Stimulated activated CD8-positive, alpha-beta memory T cell treated with anti-CD3 and anti-CD28 coated beads, Interleukin-2, amount 100 ng/mL, for 48 hours (primary cell): ENCODE measurements around the gene PAK4.
"Not testable (repeated sequence)": the region's sequence is repeated elsewhere in the genome, so short reads cannot be mapped to it uniquely, and the experiment has no call there.

Source experiments
- DNase-seq, 2 donors: peaks; one replicate each; pipeline ENCODE4 v3.0.0-alpha.2; 2020; ENCODE audit warnings: low read depth in 2 of 2

The PAK4 gene

GRCh38 chr19:39100500-39101166 lies 25.0 kb upstream of the PAK4 start:
- DNase-seq, result no peak

DNA sequence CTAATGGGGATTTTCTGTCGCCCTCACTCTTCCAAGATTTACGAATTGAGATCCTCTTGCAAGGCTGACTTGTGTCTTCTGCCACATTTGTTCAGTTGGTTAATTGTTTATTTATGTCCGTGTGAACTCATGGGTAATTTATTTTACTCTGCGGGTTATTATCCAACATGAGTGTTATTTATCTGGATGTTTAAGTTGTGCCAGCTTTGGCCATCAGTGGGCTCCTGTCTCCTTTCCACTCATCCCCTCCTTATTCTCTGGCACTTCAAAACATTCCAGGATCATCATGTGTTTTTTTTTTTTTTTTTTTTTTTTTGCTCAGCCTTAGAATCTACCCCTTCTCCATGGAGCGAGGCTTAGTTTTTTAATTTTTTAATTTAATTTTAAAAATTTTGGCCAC lies 22.4 kb upstream of the PAK4 start:
- no peak for DNase-seq

- no peak for DNase-seq
Measured at GRCh38 chr19:39104186-39104596, 21.4 kb upstream of the PAK4 start.

DNA sequence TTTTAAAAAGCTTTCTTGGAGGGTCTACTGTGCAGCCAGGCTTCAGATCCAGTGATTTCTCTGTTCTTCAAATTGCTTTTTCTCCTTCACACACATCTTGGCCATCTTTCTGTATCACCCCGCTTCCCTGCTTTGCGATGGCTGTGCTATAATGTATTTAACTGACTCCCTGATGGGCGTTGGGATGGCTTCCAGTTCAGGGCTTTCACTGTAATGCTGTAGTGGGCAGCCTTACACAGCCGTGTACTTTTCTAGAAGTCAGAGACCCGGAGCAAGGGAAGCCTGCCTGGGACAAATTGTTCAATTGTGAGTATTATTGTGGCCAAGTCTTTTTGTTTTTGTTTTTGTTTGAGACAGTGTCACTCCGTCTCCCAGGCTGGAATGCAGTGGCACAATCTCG lies 19.4 kb upstream of the PAK4 start:
- no peak for DNase-seq

DNA sequence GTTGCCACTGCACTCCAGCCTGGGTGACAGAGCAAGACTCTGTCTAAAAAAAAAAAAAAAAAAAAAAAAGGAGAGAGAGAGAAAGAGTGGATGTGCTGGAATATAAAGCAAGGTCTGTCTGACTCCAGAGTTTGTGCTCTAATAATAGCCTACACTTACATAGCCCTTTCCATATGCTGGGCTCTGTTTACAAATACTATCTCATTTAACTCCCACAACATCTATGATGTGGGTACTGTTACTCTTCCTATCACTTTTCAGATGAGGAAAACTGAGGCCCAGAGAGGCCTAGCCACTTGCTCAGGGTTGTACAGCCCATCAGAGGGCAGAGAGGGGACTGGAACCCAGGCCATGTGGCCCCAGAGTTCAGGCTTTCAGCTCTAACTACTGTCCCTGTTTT lies 15.9 kb upstream of the PAK4 start:
- DNase-seq, result no peak

DNA sequence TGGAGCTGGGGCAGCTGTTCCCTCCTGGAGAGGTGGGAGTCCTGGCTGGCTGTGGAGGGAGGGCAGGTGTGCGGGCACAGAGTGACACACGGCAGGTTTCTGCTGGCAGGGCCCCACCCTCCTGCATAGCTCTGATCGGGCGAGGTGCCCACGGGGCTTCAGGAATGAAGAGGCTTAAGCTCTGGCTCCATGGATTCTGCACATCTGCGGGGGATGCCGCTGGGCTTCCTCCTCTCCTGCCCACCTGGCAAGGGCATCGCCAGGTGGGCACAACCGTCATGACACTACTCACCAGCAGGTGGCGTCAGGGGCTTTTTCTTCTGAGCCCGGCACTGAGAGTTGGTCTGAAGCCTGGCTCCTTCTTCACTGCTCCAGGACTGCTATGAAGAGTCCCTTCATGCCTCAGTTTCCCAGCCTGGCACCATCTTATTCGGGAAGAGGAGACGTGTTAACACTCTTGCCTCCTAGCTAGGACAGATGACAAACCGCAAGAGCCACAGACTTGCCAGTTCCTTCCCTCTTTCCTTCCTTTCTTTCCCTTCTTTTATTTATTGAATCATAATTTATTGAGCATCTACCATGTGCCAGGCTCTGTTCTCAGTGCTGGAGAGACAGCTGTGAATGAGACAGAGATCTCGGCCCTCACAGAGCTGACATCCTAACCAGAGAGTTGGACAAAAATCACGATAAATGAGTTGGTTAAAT lies 15.2 kb upstream of the PAK4 start:
- DNase-seq, result peak; percentile 34 to 67

GRCh38 chr19:39111593-39112199 lies 13.9 kb upstream of the PAK4 start:
- no peak for DNase-seq

- no peak for DNase-seq
Measured at GRCh38 chr19:39112338-39112890, 13.2 kb upstream of the PAK4 start.

GRCh38 chr19:39113199-39113598 lies 12.4 kb upstream of the PAK4 start:
- DNase-seq, result no peak

GRCh38 chr19:39115105-39115847 lies 10.3 kb upstream of the PAK4 start:
- no peak for DNase-seq

DNA sequence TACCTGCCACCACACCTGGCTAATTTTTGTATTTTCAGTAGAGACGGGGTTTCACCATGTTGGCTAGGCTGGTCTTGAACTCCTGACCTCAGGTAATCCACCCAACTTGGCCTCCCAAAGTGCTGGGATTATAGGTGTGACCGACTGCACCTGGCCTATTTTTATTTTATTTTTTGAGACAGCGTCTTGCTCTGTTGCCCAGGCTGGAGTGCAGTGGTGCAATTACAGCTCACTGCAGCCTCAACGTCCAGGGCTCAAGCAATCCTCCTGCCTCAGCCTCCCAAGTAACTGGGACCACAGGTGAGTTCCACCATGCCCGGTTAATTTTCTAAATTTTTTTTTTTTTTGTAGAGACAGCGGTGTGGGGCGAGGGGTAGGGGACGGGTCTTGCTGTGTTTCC lies 8.6 kb upstream of the PAK4 start:
- DNase-seq, result not testable (repeated sequence)

GRCh38 chr19:39119830-39120229 lies 5.8 kb upstream of the PAK4 start:
- DNase-seq, result no peak

DNA sequence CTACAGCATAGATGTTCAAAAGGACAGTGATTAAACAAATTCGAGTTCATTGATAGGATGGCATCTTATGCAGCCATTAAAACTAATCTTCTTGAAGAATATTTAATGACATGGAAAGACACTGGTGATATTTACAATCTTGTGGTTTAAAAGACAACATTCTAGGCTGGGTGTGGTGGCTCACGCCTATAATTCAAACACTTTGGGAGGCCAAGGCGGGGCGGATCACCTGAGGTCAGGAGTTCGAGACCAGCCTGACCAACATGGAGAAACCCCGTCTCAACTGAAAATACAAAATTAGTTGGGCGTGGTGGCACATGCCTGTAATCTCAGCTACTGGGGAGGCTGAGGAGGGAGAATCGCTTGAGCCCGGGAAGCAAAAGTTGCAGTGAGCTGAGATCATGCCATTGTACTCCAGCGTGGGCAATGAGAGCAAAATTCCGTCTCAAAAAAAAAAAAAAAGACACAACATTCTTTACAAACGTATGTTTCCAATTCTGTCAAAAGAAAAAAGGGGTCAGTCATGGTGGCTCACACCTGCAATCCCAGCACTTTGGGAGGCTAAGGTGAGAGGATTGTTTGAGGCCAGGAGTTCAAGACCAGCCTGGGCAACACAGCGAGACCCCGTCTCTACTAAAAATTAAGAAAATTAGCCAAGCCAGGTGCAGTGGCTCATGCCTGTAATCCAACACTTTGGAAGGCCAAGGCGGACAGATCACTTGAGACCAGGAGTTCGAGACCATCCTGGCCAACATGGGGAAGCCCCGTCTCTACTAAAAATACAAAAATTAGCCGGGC lies 2.5 kb upstream of the PAK4 start:
- DNase-seq, result no peak

GRCh38 chr19:39124136-39124764 lies 1.3 kb upstream of the PAK4 start:
- DNase-seq, result no peak

- no peak for DNase-seq
Measured at GRCh38 chr19:39125199-39125553, 410 bp upstream of the PAK4 start.

- no peak for DNase-seq
Measured at GRCh38 chr19:39126312-39127187, 964 bp downstream of the PAK4 start.

DNA sequence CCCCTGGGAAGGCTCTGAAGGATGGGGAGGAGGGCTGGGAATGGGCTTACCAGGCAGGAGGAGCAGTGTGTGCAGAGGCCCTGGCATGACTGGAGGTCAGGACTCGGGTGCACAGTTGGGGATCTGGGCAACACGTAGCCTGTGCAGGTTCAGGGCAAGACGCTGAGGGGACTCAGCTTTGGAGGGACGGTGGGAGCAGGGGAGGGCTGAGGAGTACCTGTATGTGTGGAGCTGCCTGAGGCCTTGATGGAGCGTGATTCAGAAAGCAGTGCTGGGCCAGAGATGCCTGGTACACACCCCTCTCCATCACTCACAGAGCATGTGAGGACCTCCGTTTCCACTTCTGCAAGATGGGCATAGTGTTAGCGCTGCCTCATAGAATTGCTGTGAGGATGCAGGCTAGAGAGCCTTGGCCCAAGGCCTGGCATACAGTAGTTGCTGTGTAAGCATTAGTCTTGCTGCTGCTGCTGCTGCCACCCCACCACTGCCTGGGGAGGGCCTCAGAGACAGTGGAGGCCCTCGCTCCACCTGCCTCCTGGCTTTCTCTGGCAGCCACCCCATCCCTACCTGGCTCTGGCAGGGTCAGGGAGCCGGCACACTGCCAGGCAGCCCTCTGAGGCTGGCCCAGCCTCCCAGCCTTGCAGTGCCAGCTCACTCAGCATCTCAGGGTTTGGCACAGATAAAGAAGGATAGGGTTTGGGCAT lies 2.4 kb downstream of the PAK4 start:
- no peak for DNase-seq

DNA sequence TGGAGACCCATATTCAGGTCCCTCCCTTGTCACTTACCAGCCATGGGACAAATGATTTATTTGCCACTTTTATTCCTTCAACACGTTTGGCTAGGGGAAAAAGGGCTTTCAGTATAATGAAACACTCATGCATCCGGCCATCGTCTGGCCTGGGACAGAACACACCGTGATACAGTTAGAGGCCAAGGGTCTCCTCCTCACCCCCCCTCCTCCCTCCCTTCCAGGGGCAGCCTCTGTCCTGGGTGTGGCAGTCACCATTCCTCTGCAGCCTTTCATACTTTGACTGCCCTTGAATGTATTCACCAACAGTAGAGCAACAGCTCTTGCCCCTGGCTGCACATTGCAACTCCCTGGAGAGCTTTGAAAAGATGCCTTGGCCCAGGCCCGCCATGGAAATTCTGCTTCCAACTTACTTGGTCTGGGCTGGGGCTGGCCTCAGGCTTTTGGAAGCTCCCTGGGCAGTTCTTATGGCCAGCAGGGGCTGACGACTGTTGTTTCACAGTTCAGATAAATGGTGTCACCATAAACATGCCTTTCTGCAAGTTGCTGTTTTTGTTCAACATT lies 3.0 kb downstream of the PAK4 start:
- no peak for DNase-seq

DNA sequence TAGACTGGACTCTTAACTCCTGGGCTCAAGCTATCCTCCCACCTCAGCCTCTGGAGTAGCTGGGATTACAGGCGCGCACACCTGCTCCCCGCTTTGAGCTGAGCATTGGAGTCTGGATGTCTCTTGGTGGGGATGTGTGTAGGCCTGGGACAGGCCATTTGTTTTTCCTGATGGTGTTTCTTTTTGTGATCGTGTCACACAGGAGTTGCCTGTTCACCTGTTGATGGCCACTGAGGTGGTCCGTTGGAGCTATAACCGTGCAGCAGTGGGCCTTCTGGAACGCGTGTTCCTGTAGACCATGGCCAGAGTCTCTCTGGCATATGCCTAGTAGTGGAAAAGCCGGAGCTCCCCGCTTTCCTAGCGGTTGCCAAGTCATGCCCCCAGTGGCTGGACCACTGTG lies 3.5 kb downstream of the PAK4 start:
- no peak for DNase-seq
